ENCODE measurements around the gene SIAE. TPM values are rescaled to one million over a fixed set of nuclear protein-coding genes. Genes with fewer than 3 reads are reported as not detected.

Gene SIAE
- polyA plus RNA-seq, 3 donors: 6.7 to 8.9 (median 7.8) TPM

GRCh38 chr11:124672536-124673215 lies 863 bp downstream of the SIAE start:
- H3K27ac ChIP-seq (ENCODE audit: low read depth in 1 of 2, low read length in 2 of 2): peak overlapping the region in 1 of 2 donors; percentile 84
- intact Hi-C loops (cut with micrococcal nuclease): loop anchor here in 1 of 2 donors (5.0 kb wide), 1 partner anchor 130 kb away; the partner anchor contains the start of gene MSANTD2

GRCh38 chr11:124670732-124671131 lies 2.8 kb downstream of the SIAE start:
- H3K4me2 ChIP-seq (replicated peaks; ENCODE audit: extremely low read depth, low read length, poor library complexity, severe bottlenecking): no peak overlapping the region
- H3K4me1 ChIP-seq (ENCODE audit: control insufficient read depth in 1 of 2, insufficient read depth in 2 of 2, low read length in 2 of 2): peaks cover 25 to 26% of the 10 kb centered on the region in 2 donors
- H2AFZ ChIP-seq (ENCODE audit: insufficient read depth, low read depth, low read length, poor library complexity, severe bottlenecking): no peak overlapping the region
- Mint-ChIP-seq H3K4me1 (peaks cover 27% of the 10 kb centered on the region), H3K27me3 (ENCODE audit: low read depth in 3 of 3) (no peaks in the 10 kb centered on the region), H3K27ac (peak overlapping the region in 1 of 7 donors; percentile 43), H3K4me3 (no peak overlapping the region), H3K9me3 (peaks cover 0 to 2% (median 0%) of the 10 kb centered on the region in 7 donors), H3K36me3 (no peaks in the 10 kb centered on the region)
- WGBS (ENCODE audit: insufficient coverage): 0% methylated on average over 2 of the region's 3 CpGs
- TF ChIP-seq CTCF (IDR thresholded peaks at IDR 0.05): no peak
- H3K4me3 ChIP-seq (replicated peaks in 1 of 3; ENCODE audit: low read depth in 2 of 3, low read length in 3 of 3): no peak overlapping the region
- H3K27me3 ChIP-seq (ENCODE audit: control insufficient read depth in 2 of 2, insufficient read depth in 2 of 2, low read length in 2 of 2): no peaks in the 10 kb centered on the region
- no peak overlapping the region for H3K9ac ChIP-seq (ENCODE audit: insufficient read depth, low read length, poor library complexity, severe bottlenecking)
- no peaks in the 10 kb centered on the region for H3K9me3 ChIP-seq (replicated peaks in 1 of 2; ENCODE audit: control insufficient read depth in 1 of 2, insufficient read depth in 1 of 2, low read length in 2 of 2)
- H3K79me2 ChIP-seq (ENCODE audit: insufficient read depth, low read length): no peaks in the 10 kb centered on the region
- DNase-seq: peak in 1 of 3 donors; percentile 11
- intact Hi-C loops (cut with micrococcal nuclease): loop anchor here in 1 of 2 donors (5.0 kb wide), 1 partner anchor 132 kb away; the partner anchor contains the start of gene MSANTD2
- H3K36me3 ChIP-seq (replicated peaks in 1 of 2; ENCODE audit: control insufficient read depth in 1 of 2, insufficient read depth in 2 of 2, low read length in 2 of 2): no peaks in the 10 kb centered on the region
- no peaks in the 10 kb centered on the region for H4K20me1 ChIP-seq (ENCODE audit: insufficient read depth, low read length)
- H3K27ac ChIP-seq (ENCODE audit: low read depth in 1 of 2, low read length in 2 of 2): no peak overlapping the region

More at GRCh38 chr11:124672536-124673215, 863 bp downstream of the SIAE start:
- no peaks in the 10 kb centered on the region for H3K27me3 Mint-ChIP-seq (ENCODE audit: low read depth in 3 of 3)
- TF ChIP-seq CTCF (IDR thresholded peaks at IDR 0.05): no peak
- no peak for DNase-seq
- peak overlapping the region; percentile 88 to 93 for H3K4me3 Mint-ChIP-seq
- peak overlapping the region in 5 of 7 donors; percentile 56 to 76 (median 63) for H3K27ac Mint-ChIP-seq
- peak overlapping the region; percentile 96 for H3K4me2 ChIP-seq (replicated peaks; ENCODE audit: extremely low read depth, low read length, poor library complexity, severe bottlenecking)
- peaks cover 35% of the 10 kb centered on the region in 2 donors for H3K4me1 ChIP-seq (ENCODE audit: control insufficient read depth in 1 of 2, insufficient read depth in 2 of 2, low read length in 2 of 2)
- peak overlapping the region in 2 of 3 experiments; percentile 73 to 91 for H3K4me3 ChIP-seq (replicated peaks in 1 of 3; ENCODE audit: low read depth in 2 of 3, low read length in 3 of 3)
- H3K4me1 Mint-ChIP-seq: peaks cover 38% of the 10 kb centered on the region
- no peak overlapping the region for H3K9ac ChIP-seq (ENCODE audit: insufficient read depth, low read length, poor library complexity, severe bottlenecking)
- peak overlapping the region; percentile 99 for H2AFZ ChIP-seq (ENCODE audit: insufficient read depth, low read depth, low read length, poor library complexity, severe bottlenecking)
- no peaks in the 10 kb centered on the region for H3K79me2 ChIP-seq (ENCODE audit: insufficient read depth, low read length)
- no peaks in the 10 kb centered on the region for H4K20me1 ChIP-seq (ENCODE audit: insufficient read depth, low read length)
- no peaks in the 10 kb centered on the region for H3K36me3 Mint-ChIP-seq
- H3K9me3 Mint-ChIP-seq: peaks cover 0 to 2% (median 0%) of the 10 kb centered on the region in 7 donors
- WGBS (ENCODE audit: insufficient coverage): no CpG with 5 or more reads among the region's 7 CpGs
- H3K27me3 ChIP-seq (ENCODE audit: control insufficient read depth in 2 of 2, insufficient read depth in 2 of 2, low read length in 2 of 2): no peaks in the 10 kb centered on the region
- no peaks in the 10 kb centered on the region for H3K36me3 ChIP-seq (replicated peaks in 1 of 2; ENCODE audit: control insufficient read depth in 1 of 2, insufficient read depth in 2 of 2, low read length in 2 of 2)
- no peaks in the 10 kb centered on the region for H3K9me3 ChIP-seq (replicated peaks in 1 of 2; ENCODE audit: control insufficient read depth in 1 of 2, insufficient read depth in 1 of 2, low read length in 2 of 2)

Data from CD14-positive monocyte (primary cell).